AG04450 (cell line): ENCODE data around the gene ZNF777. TPM values are rescaled to one million over a fixed set of nuclear protein-coding genes. Genes with fewer than 3 reads are reported as not detected.
"Not testable (repeated sequence)": the region's sequence is repeated elsewhere in the genome, so short reads cannot be mapped to it uniquely, and the experiment has no call there.

Experiments used
- CTCF ChIA-PET: fragments of 300-600, 350-600 bp; formaldehyde crosslinking; extraction: SDS; loops from one replicate; lab custom pipeline; 2022; ENCODE audit warnings: antibody characterized with exemption, inconsistent platforms; lab: Charles Lee
- POLR2A ChIA-PET: fragments of 350-600 bp; formaldehyde crosslinking; extraction: SDS; loops from one replicate; lab custom pipeline; 2021; ENCODE audit warnings: antibody characterized with exemption, inconsistent platforms; lab: Yijun Ruan, JAX
- DNase-seq: peaks from one replicate; pipeline ENCODE4 v3.0.0-alpha.2; 2011; ENCODE audit warnings: low read depth, low spot score
- H3K27ac ChIP-seq: one replicate; pipeline ENCODE4 v1.5.1; 2012; ENCODE audit warnings: low read depth, low read length, control low read depth
- H3K27me3 ChIP-seq: one replicate; pipeline ENCODE4 v1.6.0; 2012; ENCODE audit warnings: low read length; ENCODE audit not compliant: control insufficient read depth, insufficient read depth
- H3K4me3 ChIP-seq: 2 replicates; pipeline ENCODE4 v1.5.1; 2011; ENCODE audit warnings: mild to moderate bottlenecking, low read depth, low read length, control low read depth
- H3K9me3 ChIP-seq: 2 replicates; pipeline ENCODE4 v1.5.1; 2012; ENCODE audit warnings: low read length; ENCODE audit not compliant: control insufficient read depth, insufficient read depth
- CTCF ChIP-seq: IDR thresholded peaks from 2 replicates; pipeline ENCODE4 v1.5.1; 2011; ENCODE audit warnings: low read depth, low read length, control low read depth, inconsistent platforms
- polyA plus RNA-seq: library from polyadenylated mRNA; depleted of rRNA; stranded (reverse); fragments of >200 nt; gene quantifications from 2 replicates; pipeline ENCODE4 v1.2.3, GENCODE V29; 2011

ZNF777 gene
- polyA plus RNA-seq, 1 experiment: 3.4 TPM

DNA sequence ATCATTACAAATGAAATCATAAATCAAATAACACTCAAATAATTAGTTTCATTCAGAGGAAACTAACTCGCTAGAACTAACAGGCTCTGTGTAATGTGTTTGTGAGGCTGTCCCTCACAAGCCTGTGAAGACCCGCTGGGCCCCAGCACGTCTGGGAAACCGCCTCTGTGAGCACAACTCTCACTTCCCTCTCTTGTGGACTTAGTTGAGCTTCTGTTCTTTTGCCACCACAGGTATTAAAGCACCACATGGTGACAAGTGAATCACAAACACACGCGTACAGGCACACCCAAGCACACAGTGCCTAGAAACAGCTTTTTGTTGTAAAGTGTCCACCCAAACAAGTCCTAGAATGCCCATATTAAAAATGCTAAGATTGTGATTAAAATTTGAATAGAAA lies 51.0 kb downstream of the ZNF777 start:
- no peaks in the 10 kb centered on the region; the same call in 1 of the 2 replicates for H3K9me3 ChIP-seq
- DNase-seq: no peak
- POLR2A ChIA-PET: no interaction called here
- H3K4me3 ChIP-seq: no peak overlapping the region
- CTCF ChIA-PET: no interaction called here
- TF ChIP-seq CTCF: no peak
- H3K27me3 ChIP-seq: no peaks in the 10 kb centered on the region
- no peak overlapping the region for H3K27ac ChIP-seq

DNA sequence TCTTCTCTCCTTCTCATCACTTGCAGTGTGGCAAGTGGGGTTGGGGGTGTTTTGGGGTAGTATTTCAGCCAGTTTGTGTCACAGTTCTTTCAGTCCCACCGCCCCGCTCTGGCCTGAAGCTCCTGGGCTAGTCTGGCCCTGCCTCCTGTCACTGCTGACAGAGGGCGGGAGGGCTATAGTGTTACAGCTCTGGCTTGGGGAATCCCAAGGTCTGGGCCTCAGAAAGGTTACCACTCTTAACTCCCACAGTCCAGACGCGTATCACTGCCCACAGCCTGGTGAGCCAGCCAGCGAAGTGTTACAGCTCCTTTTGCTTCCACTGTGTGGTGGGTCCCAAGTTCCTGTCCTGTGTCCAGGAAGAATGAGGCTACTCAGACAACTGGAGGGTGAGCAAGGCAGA lies 56.0 kb downstream of the ZNF777 start:
- no peak for TF ChIP-seq CTCF
- Histone ChIP-seq H3K27me3 (peaks cover 2% of the 10 kb centered on the region), H3K9me3 (no peaks in the 10 kb centered on the region), H3K27ac (no peak overlapping the region), H3K4me3 (no peak overlapping the region)
- no peak for DNase-seq
- CTCF ChIA-PET: no interaction called here
- POLR2A ChIA-PET: no interaction called here

DNA sequence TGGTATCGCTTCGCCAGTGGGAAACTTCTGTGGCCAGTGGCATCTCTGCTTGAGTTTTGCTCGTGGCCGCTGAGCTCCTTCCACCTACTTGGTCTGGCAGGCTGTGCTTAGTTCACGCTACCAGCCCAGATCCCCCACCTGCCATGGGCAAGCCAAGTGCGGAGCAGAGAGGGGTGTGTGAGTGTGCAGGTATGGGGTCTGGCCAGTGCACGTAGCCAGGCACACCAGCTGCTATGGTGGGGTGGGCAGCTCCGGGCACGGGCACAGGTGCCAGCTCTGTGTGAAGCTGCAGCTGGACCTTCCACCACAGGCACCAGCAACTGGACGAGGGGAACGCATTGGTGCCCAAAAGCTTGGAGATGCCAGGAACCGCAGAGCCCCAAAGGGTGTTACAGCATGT lies 56.5 kb downstream of the ZNF777 start:
- no peak for DNase-seq
- H3K27me3 ChIP-seq: peaks cover 2% of the 10 kb centered on the region
- H3K9me3 ChIP-seq: no peaks in the 10 kb centered on the region
- ChIA-PET POLR2A (no interaction called here), CTCF (no interaction called here)
- H3K27ac ChIP-seq: no peak overlapping the region
- no peak overlapping the region for H3K4me3 ChIP-seq
- TF ChIP-seq CTCF: no peak

DNA sequence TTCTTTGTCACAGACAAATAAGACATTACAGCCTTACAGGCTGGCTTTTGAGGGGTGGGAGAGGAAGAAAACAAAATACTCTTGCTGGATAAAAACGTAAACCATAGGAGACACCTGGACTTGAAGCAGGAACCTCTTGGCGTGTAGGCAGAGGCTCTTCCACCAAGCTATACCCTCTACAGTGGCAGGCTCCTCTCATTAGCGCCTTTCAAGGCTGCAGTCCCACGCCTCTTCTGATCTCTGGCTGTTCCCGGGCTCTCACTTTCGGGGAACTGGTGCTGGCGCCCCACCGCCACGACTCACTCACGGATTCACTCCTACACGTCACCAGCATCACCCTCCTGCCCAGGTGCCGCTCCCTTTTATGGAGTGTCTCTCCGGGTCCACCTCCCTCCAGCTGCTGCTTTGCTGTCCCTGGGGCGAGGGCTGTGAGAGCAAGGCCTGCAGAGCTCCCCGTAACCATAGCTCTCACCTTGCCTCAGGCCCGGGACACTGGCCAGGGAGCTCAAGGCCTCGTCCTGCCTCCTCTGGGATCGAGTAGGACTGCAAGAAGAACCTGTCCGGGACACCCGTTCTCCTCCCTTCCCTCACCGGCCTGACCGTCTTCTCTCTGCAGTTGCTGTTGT lies 62.6 kb downstream of the ZNF777 start:
- H3K4me3 ChIP-seq: no peak overlapping the region
- peaks cover 5% of the 10 kb centered on the region; the same call in 1 of the 2 replicates for H3K9me3 ChIP-seq
- TF ChIP-seq CTCF: no peak
- CTCF ChIA-PET: no interaction called here
- H3K27me3 ChIP-seq: peaks cover 4% of the 10 kb centered on the region
- H3K27ac ChIP-seq: no peak overlapping the region
- POLR2A ChIA-PET: no interaction called here
- DNase-seq: no peak

DNA sequence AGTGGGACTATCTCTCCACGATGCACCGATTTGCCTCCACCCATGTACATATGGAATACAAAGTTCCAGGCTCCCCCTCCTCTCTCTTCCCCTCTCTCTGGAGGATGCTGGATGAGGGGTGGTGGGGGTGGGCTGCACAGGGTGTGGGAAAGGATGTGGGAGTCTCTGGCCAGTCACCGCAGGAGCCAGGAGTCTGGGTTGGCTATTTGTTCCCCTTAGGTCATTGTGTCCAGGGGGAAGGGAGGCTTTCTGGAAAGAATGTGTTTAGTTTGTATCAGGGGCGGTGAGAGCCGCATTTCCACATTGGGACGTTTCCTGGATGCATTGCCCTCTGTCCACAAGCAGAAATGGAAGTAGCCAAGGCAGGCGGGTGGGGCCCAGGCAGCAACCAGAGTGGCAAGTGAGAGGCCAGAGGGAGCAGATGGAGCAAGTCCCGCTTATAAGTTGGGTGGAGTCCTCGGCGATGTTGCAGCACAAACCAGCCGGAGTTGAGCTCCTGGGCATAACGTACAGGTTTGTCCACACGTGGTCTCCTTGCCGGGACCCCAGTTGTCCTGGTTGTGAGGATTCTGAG lies 63.3 kb downstream of the ZNF777 start:
- Histone ChIP-seq H3K27ac (no peak overlapping the region), H3K4me3 (no peak overlapping the region), H3K27me3 (peaks cover 4% of the 10 kb centered on the region), H3K9me3 (peaks cover 5% of the 10 kb centered on the region; the same call in 1 of the 2 replicates)
- ChIA-PET POLR2A (no interaction called here), CTCF (no interaction called here)
- TF ChIP-seq CTCF: no peak
- no peak for DNase-seq

GRCh38 chr7:149388550-149389335 lies 72.1 kb downstream of the ZNF777 start:
- H3K9me3 ChIP-seq, H3K27ac ChIP-seq, POLR2A ChIA-PET, H3K4me3 ChIP-seq, H3K27me3 ChIP-seq, CTCF ChIA-PET, DNase-seq: not testable (repeated sequence)

- CTCF ChIA-PET: interaction anchor here (1.2 kb wide), 1 partner anchor 76 kb away, joined by 3 read pairs; no protein-coding TSS in a partner anchor
- H3K9me3 ChIP-seq, POLR2A ChIA-PET, H3K4me3 ChIP-seq, H3K27ac ChIP-seq, H3K27me3 ChIP-seq, DNase-seq: not testable (repeated sequence)
These were observed 74.3 kb downstream of the ZNF777 start for GRCh38 chr7:149386514-149386913.
